Spleen (tissue), 11 donors: ENCODE measurements around the gene CARS1. TPM values are rescaled to one million over a fixed set of nuclear protein-coding genes. Genes with fewer than 3 reads are reported as not detected.

ENCODE experiments used
- DNase-seq: peaks from one replicate; pipeline ENCODE4 v3.0.0-alpha.2; 2020
- H3K27ac ChIP-seq, 8 donors: fragments of 200-600 bp; sonication (generic) in 7 of 8; 1 replicate in 4 of 8; 2 replicates in 4 of 8; pipeline versions ENCODE4 v1.5.0 to v1.8.0; 2016 to 2021; ENCODE audit warnings: inconsistent platforms in 4 of 8, mild to moderate bottlenecking in 4 of 8, moderate library complexity in 1 of 8
- H3K27me3 ChIP-seq, 7 donors: fragments of 200-600 bp; sonication (generic) in 6 of 7; replicated peaks in 1 of 7; 1 replicate in 4 of 7; 2 replicates in 3 of 7; pipeline versions ENCODE4 v1.5.0 to v1.8.0; 2016 to 2021; ENCODE audit warnings: inconsistent platforms in 3 of 7, mild to moderate bottlenecking in 1 of 7
- H3K36me3 ChIP-seq, 6 donors: fragments of 200-600 bp; sonication (generic) in 5 of 6; 1 replicate in 4 of 6; 2 replicates in 2 of 6; pipeline versions ENCODE4 v1.5.0 to v1.8.0; 2016 to 2021; ENCODE audit warnings: inconsistent platforms in 2 of 6
- H3K4me1 ChIP-seq, 6 donors: fragments of 200-600 bp; sonication (generic) in 5 of 6; 1 replicate in 3 of 6; 2 replicates in 3 of 6; pipeline versions ENCODE4 v1.5.0 to v1.8.0; 2016 to 2021; ENCODE audit warnings: inconsistent platforms in 3 of 6
- H3K4me3 ChIP-seq, 8 donors: fragments of 200-600 bp; sonication (generic) in 7 of 8; 1 replicate in 4 of 8; 2 replicates in 4 of 8; pipeline versions ENCODE4 v1.5.0 to v1.8.0; 2016 to 2021; ENCODE audit warnings: inconsistent platforms in 4 of 8, mild to moderate bottlenecking in 4 of 8, moderate library complexity in 2 of 8
- H3K9me3 ChIP-seq, 8 donors: fragments of 200-600 bp; sonication (generic) in 7 of 8; 1 replicate in 4 of 8; 2 replicates in 4 of 8; pipeline versions ENCODE4 v1.5.0 to v1.8.0; 2016 to 2021; ENCODE audit warnings: inconsistent platforms in 4 of 8
- POLR2A ChIP-seq, 3 donors: fragments of 450-650 bp; IDR thresholded peaks; one replicate each; pipeline ENCODE4 v1.5.1; 2017; ENCODE audit warnings: antibody characterized with exemption in 3 of 3, mild to moderate bottlenecking in 1 of 3
- POLR2AphosphoS5 ChIP-seq, 3 donors: sonication (generic); formaldehyde crosslinking; IDR thresholded peaks; one replicate each; pipeline ENCODE4 v1.5.1; 2017; ENCODE audit warnings: antibody characterized with exemption in 3 of 3
- whole genome bisulfite sequencing, 5 donors: extraction: QIAGEN DNeasy Blood & Tissue Kit in 3 of 5; methylation state at CpG; one replicate each; pipeline versions ENCODE4 v1.1.5 to v1.1.7; 2013 to 2018; 5-methylcytosine and 5-hydroxymethylcytosine counted together
- intact Hi-C: fragments of 100-400 bp; cut with DNase I; formaldehyde crosslinking; loops from one replicate; pipeline ENCODE4 v1.15.0; 2023; ENCODE audit warnings: low total_unique reads
- polyA plus RNA-seq, 3 donors: library from polyadenylated mRNA; stranded (reverse); fragments of 200-250 nt; gene quantifications; one replicate each; pipeline ENCODE4 v1.2.1, GENCODE V29; 2013
- total RNA-seq, 7 donors: library from RNA; depleted of rRNA in 3 of 7; stranded (reverse); fragments of >200 nt in 3 of 7; fragmentation: NEBNext Ultra II Directional in 4 of 7; extraction: Animal tissue kit (Norgen Biotek cat#: 25700) in 4 of 7; gene quantifications; one replicate each; pipeline versions ENCODE4 v1.1.0 to v1.2.1, GENCODE V29; 2016 to 2021
- TF ChIP-seq, protein P1 (sequence below), 11 experiments: fragments of 200-600 bp in 7 of 11; fragments of 450-650 bp in 4 of 11; sonication (generic) in 4 of 11; IDR thresholded peaks in 8 of 11; conservative IDR thresholded peaks in 3 of 11; 1 replicate in 7 of 11; 2 replicates in 4 of 11; pipeline versions ENCODE4 v1.4.0 to v1.8.0; 2016 to 2021; ENCODE audit warnings: antibody characterized with exemption in 11 of 11, inconsistent platforms in 4 of 11, mild to moderate bottlenecking in 1 of 11
- donor health status: healthy with polysubstance abuse.
- donor health status: DM: no; HTN: no; CAD: no; lungs with moderate emphysema.
- donor health status: DM: no; HTN: no; CAD: no.
- donor health status: Bipolar disorder and iron deficiency.
- donor health status: healthy.
- donor health status: DM: no; HTN: no; CAD: no.
- donor health status: DM: yes; HTN: yes; CAD: no.

The CARS1 gene
- total and polyA plus RNA-seq, 10 donors, result 18.6 to 64.9 (median 37.5) TPM

DNA sequence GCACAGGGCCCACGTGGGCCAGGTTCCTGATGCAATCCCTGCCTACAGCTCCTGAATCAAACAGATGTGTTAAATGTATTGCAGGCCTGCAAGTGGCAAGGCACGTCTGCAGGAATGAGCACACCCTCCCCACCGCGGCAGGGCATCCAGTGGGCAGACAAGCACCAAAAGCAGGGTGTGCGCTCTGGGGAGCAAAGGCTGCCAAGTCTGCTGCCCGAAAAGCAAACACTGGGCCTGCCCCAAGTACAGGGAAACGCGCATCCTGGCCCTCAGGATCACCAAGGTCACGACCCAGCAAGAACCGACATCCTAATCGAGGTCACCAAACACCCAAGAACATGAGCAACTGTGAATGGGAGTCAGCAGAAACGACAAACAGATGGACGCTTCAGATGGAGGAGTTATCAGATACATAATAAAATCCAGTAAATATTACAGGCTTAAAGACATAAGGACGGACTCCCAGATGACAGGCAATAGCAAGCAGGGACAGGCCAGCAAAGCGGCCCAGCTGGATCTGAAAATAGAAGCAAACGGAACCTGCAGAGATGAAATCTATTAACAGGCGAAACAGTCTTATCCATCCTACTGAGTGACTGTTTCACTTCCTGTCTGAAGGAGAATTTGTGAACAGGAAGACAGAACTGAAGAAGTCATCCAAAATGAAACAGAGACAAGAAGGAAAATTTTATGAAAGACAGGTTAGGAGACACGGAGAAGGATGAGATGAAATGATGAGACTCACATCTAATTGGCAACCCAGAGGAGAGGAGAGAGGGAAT lies 26.7 kb downstream of the CARS1 start:
- Histone ChIP-seq H3K27me3 (no peaks in the 10 kb centered on the region), H3K27ac (peak overlapping the region in 2 of 8 donors; percentile 16 to 19), H3K4me3 (no peak overlapping the region), H3K36me3 (peaks cover 7 to 95% (median 43%) of the 10 kb centered on the region in 6 donors), H3K9me3 (no peaks in the 10 kb centered on the region), H3K4me1 (peaks cover 4 to 31% (median 21%) of the 10 kb centered on the region in 6 donors)
- 64 to 82% (median 74%) methylated on average over 18 of the region's 18 CpGs for WGBS, 5 donors
- peak in 1 of 3 donors; percentile 34 for TF ChIP-seq POLR2AphosphoS5 (IDR thresholded peaks at IDR 0.05)
- TF ChIP-seq, protein P1, sequence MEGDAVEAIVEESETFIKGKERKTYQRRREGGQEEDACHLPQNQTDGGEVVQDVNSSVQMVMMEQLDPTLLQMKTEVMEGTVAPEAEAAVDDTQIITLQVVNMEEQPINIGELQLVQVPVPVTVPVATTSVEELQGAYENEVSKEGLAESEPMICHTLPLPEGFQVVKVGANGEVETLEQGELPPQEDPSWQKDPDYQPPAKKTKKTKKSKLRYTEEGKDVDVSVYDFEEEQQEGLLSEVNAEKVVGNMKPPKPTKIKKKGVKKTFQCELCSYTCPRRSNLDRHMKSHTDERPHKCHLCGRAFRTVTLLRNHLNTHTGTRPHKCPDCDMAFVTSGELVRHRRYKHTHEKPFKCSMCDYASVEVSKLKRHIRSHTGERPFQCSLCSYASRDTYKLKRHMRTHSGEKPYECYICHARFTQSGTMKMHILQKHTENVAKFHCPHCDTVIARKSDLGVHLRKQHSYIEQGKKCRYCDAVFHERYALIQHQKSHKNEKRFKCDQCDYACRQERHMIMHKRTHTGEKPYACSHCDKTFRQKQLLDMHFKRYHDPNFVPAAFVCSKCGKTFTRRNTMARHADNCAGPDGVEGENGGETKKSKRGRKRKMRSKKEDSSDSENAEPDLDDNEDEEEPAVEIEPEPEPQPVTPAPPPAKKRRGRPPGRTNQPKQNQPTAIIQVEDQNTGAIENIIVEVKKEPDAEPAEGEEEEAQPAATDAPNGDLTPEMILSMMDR (IDR thresholded peaks at IDR 0.05 in 8 of 11, conservative IDR thresholded peaks at IDR 0.05 in 3 of 11), result no peak
- intact Hi-C loops, result no loop called here
- no peak for DNase-seq

DNA sequence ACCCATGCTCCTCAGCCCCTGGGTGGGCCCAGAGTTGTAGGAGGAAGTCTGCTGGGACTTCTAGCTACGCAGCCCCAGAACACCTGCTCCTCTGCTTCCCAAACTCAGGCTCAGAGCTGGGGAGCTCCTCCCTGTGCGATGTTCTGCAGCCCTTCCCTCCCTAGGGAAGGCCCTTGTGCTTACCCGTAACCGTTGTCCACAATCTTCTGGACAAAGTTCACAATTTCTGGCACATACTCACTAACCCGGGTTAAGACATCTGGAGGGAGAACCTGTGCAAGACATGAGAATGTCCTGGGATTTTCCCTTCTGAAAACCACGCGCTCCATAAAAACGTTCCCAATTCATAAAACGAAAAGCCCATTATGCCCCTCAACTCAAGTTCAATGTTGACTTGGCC lies 28.4 kb downstream of the CARS1 start:
- peaks cover 4 to 22% (median 13%) of the 10 kb centered on the region in 6 donors for H3K4me1 ChIP-seq
- no peak overlapping the region for H3K4me3 ChIP-seq
- no peak for DNase-seq
- peaks cover 7 to 95% (median 53%) of the 10 kb centered on the region in 6 donors for H3K36me3 ChIP-seq
- WGBS, 5 donors, result 95 to 99% (median 96%) methylated on average over 9 of the region's 9 CpGs
- no peak overlapping the region for H3K27ac ChIP-seq
- H3K27me3 ChIP-seq, result no peaks in the 10 kb centered on the region
- H3K9me3 ChIP-seq, result no peaks in the 10 kb centered on the region
- TF ChIP-seq POLR2AphosphoS5 (IDR thresholded peaks at IDR 0.05) (no peak), POLR2A (IDR thresholded peaks at IDR 0.05) (no peak)
- TF ChIP-seq, protein P1 (IDR thresholded peaks at IDR 0.05 in 8 of 11, conservative IDR thresholded peaks at IDR 0.05 in 3 of 11), result no peak
- intact Hi-C loops, result loop anchor here (10.0 kb wide), 1 partner anchor 54 kb away; no protein-coding TSS in a partner anchor

DNA sequence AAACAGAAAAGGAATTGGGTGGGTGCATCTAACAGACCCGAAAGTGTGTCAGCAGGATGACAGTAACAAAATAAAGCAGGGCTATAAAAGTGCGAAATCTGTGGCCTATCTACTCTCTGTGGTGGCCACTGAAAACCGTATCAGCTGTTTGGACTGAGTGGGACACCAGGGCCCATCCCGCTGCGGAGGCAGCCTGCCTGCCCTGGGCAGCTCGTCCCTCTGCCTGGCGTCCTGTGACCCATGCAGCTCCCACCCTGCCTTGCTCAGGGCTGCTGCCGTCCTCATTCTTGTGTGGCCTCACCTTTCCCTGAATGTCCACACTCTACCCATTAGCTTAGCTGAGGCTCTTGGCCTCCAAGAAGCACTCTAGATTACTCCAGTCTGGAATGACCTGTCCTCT lies 30.4 kb downstream of the CARS1 start:
- TF ChIP-seq, protein P1 (IDR thresholded peaks at IDR 0.05 in 8 of 11, conservative IDR thresholded peaks at IDR 0.05 in 3 of 11), result no peak
- TF ChIP-seq POLR2AphosphoS5 (IDR thresholded peaks at IDR 0.05) (peak in 1 of 3 donors; percentile 54), POLR2A (IDR thresholded peaks at IDR 0.05) (no peak)
- no peak for DNase-seq
- intact Hi-C loops, result loop anchor here (10.0 kb wide), 1 partner anchor 52 kb away; no protein-coding TSS in a partner anchor
- Histone ChIP-seq H3K27ac (no peak overlapping the region), H3K9me3 (no peaks in the 10 kb centered on the region), H3K27me3 (no peaks in the 10 kb centered on the region), H3K36me3 (peaks cover 7 to 96% (median 49%) of the 10 kb centered on the region in 6 donors), H3K4me1 (peaks cover 8 to 41% (median 30%) of the 10 kb centered on the region in 6 donors), H3K4me3 (no peak overlapping the region)
- 90 to 98% (median 96%) methylated on average over 8 of the region's 8 CpGs for WGBS, 5 donors

DNA sequence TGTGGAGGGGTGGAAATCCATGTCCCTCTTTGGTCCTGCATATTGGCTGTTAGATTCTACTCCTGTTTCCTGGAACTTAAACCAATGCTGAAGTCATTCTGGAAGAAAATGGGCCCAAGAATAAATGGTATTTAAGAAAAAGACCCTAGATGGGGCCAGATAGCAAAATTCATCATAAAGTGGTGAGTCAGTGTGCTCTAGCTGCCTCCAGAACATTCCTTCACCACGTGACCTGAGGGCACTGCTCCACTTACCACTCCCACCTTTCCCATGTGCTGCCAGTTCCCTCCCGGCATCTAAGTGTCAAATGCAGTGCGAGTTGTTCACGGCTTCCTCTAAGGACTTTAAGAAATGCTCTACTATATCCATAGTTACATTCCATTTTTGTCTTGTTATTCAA lies 34.2 kb downstream of the CARS1 start:
- TF ChIP-seq, protein P1 (IDR thresholded peaks at IDR 0.05 in 8 of 11, conservative IDR thresholded peaks at IDR 0.05 in 3 of 11), result no peak
- no peak for TF ChIP-seq POLR2AphosphoS5 (IDR thresholded peaks at IDR 0.05)
- no peak for TF ChIP-seq POLR2A (IDR thresholded peaks at IDR 0.05)
- 78 to 87% (median 82%) methylated on average over 4 of the region's 4 CpGs for WGBS, 5 donors
- Histone ChIP-seq H3K9me3 (no peaks in the 10 kb centered on the region), H3K4me3 (no peak overlapping the region), H3K27me3 (no peaks in the 10 kb centered on the region), H3K36me3 (peaks cover 3 to 94% (median 60%) of the 10 kb centered on the region in 6 donors), H3K4me1 (peaks cover 0 to 25% (median 19%) of the 10 kb centered on the region in 6 donors), H3K27ac (peak overlapping the region in 4 of 8 donors; percentile 41 to 61 (median 53))
- intact Hi-C loops, result loop anchor here (10.0 kb wide), 1 partner anchor 48 kb away; no protein-coding TSS in a partner anchor
- no peak for DNase-seq
